Keratinocyte (primary cell): Measurements from ENCODE around the gene PPP2CA.

Experiments
- EZH2 ChIP-seq: IDR thresholded peaks from one replicate; pipeline ENCODE4 v1.6.1; 2012; ENCODE audit warnings: inconsistent platforms, mild to moderate bottlenecking, low read length, moderate library complexity
- TF ChIP-seq, protein P1 (sequence below), 3 experiments: IDR thresholded peaks in 1 of 3; conservative IDR thresholded peaks in 1 of 3; optimal IDR thresholded peaks in 1 of 3; 2 replicates in 2 of 3; 3 replicates in 1 of 3; pipeline versions ENCODE3 to v1.5.1; 2011; ENCODE audit warnings: low read length in 3 of 3, mild to moderate bottlenecking in 3 of 3, moderate library complexity in 2 of 3, control low read depth in 1 of 3, inconsistent platforms in 1 of 3; ENCODE audit not compliant: insufficient read depth in 2 of 3; ENCODE audit errors: extremely low read depth in 1 of 3

DNA sequence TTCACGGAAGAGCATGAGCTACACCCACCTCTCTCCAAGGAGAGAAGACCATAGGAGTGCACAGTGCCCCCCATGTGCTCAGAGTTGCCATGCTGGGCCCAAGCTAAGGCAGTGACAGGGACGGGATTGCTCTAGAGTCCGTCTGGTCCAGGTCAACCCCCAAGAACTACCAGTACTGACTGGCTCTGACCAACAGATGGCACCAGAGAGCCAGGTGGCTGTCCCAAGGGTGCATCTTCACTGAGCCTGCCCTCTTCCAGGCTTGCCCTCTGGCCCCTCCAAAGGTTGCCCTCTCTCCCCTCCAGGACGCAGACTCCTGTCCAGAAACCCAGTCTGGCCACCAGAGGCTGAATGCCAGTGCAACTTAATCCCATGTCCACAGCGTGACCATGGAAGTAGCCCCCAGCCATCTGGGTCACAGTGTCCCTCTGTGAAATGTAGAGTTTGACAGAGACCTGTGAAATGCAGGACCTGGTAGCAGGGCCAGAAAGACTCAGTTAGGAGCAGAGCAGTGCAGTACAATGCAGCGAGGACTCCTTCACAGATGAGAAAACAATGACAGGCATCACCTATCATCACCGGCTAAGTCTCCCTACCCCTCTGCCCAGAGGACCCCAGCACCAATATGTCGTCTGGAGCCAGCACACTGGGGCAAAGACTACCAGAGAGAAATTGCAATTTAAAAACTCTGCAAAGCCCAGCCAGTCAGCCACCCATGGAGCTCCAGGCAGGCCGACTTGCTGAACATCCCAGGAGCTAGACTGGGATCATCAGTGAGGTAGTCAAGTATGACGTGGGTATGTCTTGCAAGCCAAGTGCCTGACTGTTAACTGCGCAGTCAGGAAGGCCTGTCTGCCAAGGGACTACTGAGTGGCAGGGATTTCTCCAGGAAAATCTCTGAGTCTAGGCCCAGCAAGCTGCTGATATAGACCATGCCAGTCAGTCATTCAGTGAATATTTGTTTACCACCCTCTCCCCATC is 41.4 kb downstream of the PPP2CA start:
- TF ChIP-seq, protein P1, sequence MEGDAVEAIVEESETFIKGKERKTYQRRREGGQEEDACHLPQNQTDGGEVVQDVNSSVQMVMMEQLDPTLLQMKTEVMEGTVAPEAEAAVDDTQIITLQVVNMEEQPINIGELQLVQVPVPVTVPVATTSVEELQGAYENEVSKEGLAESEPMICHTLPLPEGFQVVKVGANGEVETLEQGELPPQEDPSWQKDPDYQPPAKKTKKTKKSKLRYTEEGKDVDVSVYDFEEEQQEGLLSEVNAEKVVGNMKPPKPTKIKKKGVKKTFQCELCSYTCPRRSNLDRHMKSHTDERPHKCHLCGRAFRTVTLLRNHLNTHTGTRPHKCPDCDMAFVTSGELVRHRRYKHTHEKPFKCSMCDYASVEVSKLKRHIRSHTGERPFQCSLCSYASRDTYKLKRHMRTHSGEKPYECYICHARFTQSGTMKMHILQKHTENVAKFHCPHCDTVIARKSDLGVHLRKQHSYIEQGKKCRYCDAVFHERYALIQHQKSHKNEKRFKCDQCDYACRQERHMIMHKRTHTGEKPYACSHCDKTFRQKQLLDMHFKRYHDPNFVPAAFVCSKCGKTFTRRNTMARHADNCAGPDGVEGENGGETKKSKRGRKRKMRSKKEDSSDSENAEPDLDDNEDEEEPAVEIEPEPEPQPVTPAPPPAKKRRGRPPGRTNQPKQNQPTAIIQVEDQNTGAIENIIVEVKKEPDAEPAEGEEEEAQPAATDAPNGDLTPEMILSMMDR (optimal IDR thresholded peaks at IDR 0.05 in 1 of 3, IDR thresholded peaks at IDR 0.05 in 1 of 3, conservative IDR thresholded peaks at IDR 0.05 in 1 of 3; ENCODE audit: extremely low read depth in 1 of 3, insufficient read depth in 2 of 3, low read length in 3 of 3), result peak; percentile 94 to 98 (median 97)
- TF ChIP-seq EZH2, result no peak
